K562 (cell line): ENCODE results near the gene ABCA3. TPM values are rescaled to one million over a fixed set of nuclear protein-coding genes. Genes with fewer than 3 reads are reported as not detected.

ENCODE experiments used
- ATF7 ChIP-seq: fragments of 450-650 bp; IDR thresholded peaks from 2 replicates; pipeline ENCODE4 v1.7.1; 2014; ENCODE audit warnings: mild to moderate bottlenecking, moderate library complexity
- FOS ChIP-seq: IDR thresholded peaks from 3 replicates; pipeline ENCODE4 v1.6.1; 2011; ENCODE audit not compliant: insufficient read length; ENCODE audit errors: extremely low read depth
- LEF1 ChIP-seq: fragments of 450-650 bp; IDR thresholded peaks from 2 replicates; pipeline ENCODE4 v1.6.1; 2016; ENCODE audit warnings: mild to moderate bottlenecking
- MAFF ChIP-seq: IDR thresholded peaks from 2 replicates; pipeline ENCODE4 v1.6.1; 2012; ENCODE audit warnings: low read length, improper control_type of control experiment
- PATZ1 ChIP-seq: fragments of 250-450 bp; sonication (Bioruptor Pico); IDR thresholded peaks from 2 replicates; pipeline ENCODE4 v1.5.0; 2020; ENCODE audit warnings: mild to moderate bottlenecking, borderline replicate concordance
- PKNOX1 ChIP-seq: fragments of 450-650 bp; IDR thresholded peaks from 2 replicates; pipeline ENCODE4 v1.6.1; 2016
- PREB ChIP-seq: sonication (generic); formaldehyde crosslinking; IDR thresholded peaks from 2 replicates; pipeline ENCODE4 v1.8.1; 2023; ENCODE audit warnings: mild to moderate bottlenecking, missing genetic modification reagents
- PRMT5 ChIP-seq: sonication (generic); formaldehyde crosslinking; IDR thresholded peaks from 2 replicates; pipeline ENCODE4 v1.5.0; 2020; ENCODE audit warnings: missing genetic modification reagents
- RAD21 ChIP-seq, 2 experiments: fragments of 250-450 bp in 1 of 2; fragments of 450-650 bp in 1 of 2; sonication (Bioruptor Pico) in 1 of 2; formaldehyde crosslinking in 1 of 2; IDR thresholded peaks in 1 of 2; conservative IDR thresholded peaks in 1 of 2; 2 replicates each; pipeline versions ENCODE4 v1.4.0 to v1.8.0; 2020 to 2022; ENCODE audit warnings: mild to moderate bottlenecking in 2 of 2, moderate library complexity in 1 of 2
- RUNX1 ChIP-seq: sonication (generic); IDR thresholded peaks from 2 replicates; pipeline ENCODE4 v1.6.1; 2016; ENCODE audit warnings: antibody characterized with exemption, low read depth
- SRSF9 ChIP-seq: fragments of 200-400 bp; formaldehyde crosslinking; IDR thresholded peaks from 2 replicates; pipeline ENCODE4 v1.6.1; 2017; ENCODE audit warnings: low read depth, low read length, borderline replicate concordance
- TAF7 ChIP-seq: fragments of 450-650 bp; IDR thresholded peaks from 2 replicates; pipeline ENCODE4 v1.6.1; 2016; ENCODE audit warnings: missing genetic modification characterization, missing compliant biosample characterization
- YY1 ChIP-seq, 3 experiments: IDR thresholded peaks; 2 replicates each; pipeline ENCODE4 v1.6.1; 2011; ENCODE audit warnings: low read length in 2 of 3, mild to moderate bottlenecking in 2 of 3, moderate library complexity in 2 of 3, borderline replicate concordance in 1 of 3, control low read depth in 1 of 3, low read depth in 1 of 3; ENCODE audit not compliant: insufficient read depth in 3 of 3, insufficient replicate concordance in 2 of 3, control insufficient read depth in 1 of 3, insufficient read length in 1 of 3; ENCODE audit errors: extremely low read depth in 1 of 3
- ZNF140 ChIP-seq: fragments of 250-450 bp; sonication (Bioruptor Pico); IDR thresholded peaks from 2 replicates; pipeline ENCODE4 v1.8.0; 2021; ENCODE audit warnings: moderate library complexity, mild to moderate bottlenecking, inconsistent platforms
- ZNF280B ChIP-seq: fragments of 250-450 bp; sonication (Bioruptor Pico); IDR thresholded peaks from 2 replicates; pipeline ENCODE4 v1.5.1; 2021; ENCODE audit warnings: mild to moderate bottlenecking
- ZNF518B ChIP-seq: fragments of 250-450 bp; sonication (Bioruptor Pico); IDR thresholded peaks from 2 replicates; pipeline ENCODE4 v1.5.0; 2021; ENCODE audit warnings: mild to moderate bottlenecking, moderate library complexity
- polyA plus RNA-seq, 8 experiments: library from polyadenylated mRNA; depleted of rRNA in 4 of 8; stranded (reverse) in 5 of 8; unstranded in 3 of 8; fragments of >200 nt; fragmentation: Nextera tagmentation in 2 of 8; fragmentation: Illumina TruSeq in 1 of 8; extraction: Ambion mirVana in 2 of 8; extraction: Trizol in 1 of 8; gene quantifications; 2 replicates each; pipeline versions ENCODE4 v1.2.1 to v1.2.3, GENCODE V29; 2011 to 2014; ENCODE audit warnings: inconsistent platforms in 1 of 8, missing spikeins in 1 of 8
- total RNA-seq, 7 experiments: library from RNA; depleted of rRNA in 6 of 7; stranded (reverse); fragments of >200 nt in 6 of 7; fragmentation: Illumina TruSeq in 2 of 7; extraction: Trizol in 2 of 7; gene quantifications; 2 replicates each; pipeline versions ENCODE4 v1.2.1 to v1.2.3, GENCODE V29; 2011 to 2021; ENCODE audit warnings: low replicate concordance in 1 of 7

The ABCA3 gene
- total and polyA plus RNA-seq, 9 of the 15 experiments (the other 6 are each of a cell fraction or from before 2014, with no cell fraction given): 0.66 to 23.7 (median 6.9) TPM

- TF ChIP-seq ZNF280B (CRISPR knock-in tag) (no peak), TAF7 (tag) (no peak), ATF7 (no peak; the same call in 1 of the 2 replicates), RUNX1 (no peak), FOS (no peak), ZNF140 (CRISPR knock-in tag) (no peak), SRSF9 (no peak), PATZ1 (CRISPR knock-in tag) (no peak), PKNOX1 (no peak), RAD21 (CRISPR knock-in tag; conservative IDR thresholded peaks at IDR 0.05 in 1 of 2, IDR thresholded peaks at IDR 0.05 in 1 of 2) (no peak), YY1 (IDR thresholded peaks at IDR 0.05; ENCODE audit: borderline replicate concordance in 1 of 3, control insufficient read depth in 1 of 3, extremely low read depth in 1 of 3, insufficient read depth in 3 of 3, insufficient read length in 1 of 3, insufficient replicate concordance in 2 of 3, low read depth in 1 of 3, low read length in 2 of 3) (peak in 2 of 3 experiments; percentile 4 to 53), PREB (no peak), PRMT5 (no peak), ZNF518B (CRISPR knock-in tag) (no peak), LEF1 (no peak), MAFF (no peak)
These were observed 725 bp downstream of the ABCA3 start (continued) for GRCh38 chr16:2339521-2340484.
